H9 (cell line): Measurements from ENCODE around the gene OR2AK2. TPM values are rescaled to one million over a fixed set of nuclear protein-coding genes. Genes with fewer than 3 reads are reported as not detected.

Experiments used
- DNase-seq: peaks from one replicate; pipeline ENCODE4 v3.0.0-alpha.2; 2017
- H2AFZ ChIP-seq: one replicate; pipeline ENCODE4 v1.6.1; 2013; ENCODE audit warnings: mild to moderate bottlenecking, low read length, control low read depth, moderate library complexity
- H2AK5ac ChIP-seq: 2 replicates; pipeline ENCODE4 v1.6.1; 2013; ENCODE audit warnings: low read length, control low read depth, mixed read lengths; ENCODE audit not compliant: insufficient read length
- H2BK120ac ChIP-seq: one replicate; pipeline ENCODE4 v1.6.1; 2013; ENCODE audit warnings: low read depth, mild to moderate bottlenecking, low read length, control low read depth, inconsistent platforms; ENCODE audit not compliant: poor library complexity, severe bottlenecking
- H2BK12ac ChIP-seq: 2 replicates; pipeline ENCODE4 v1.6.1; 2013; ENCODE audit warnings: low read length, control low read depth, mixed read lengths, low read depth; ENCODE audit not compliant: insufficient read length
- H2BK15ac ChIP-seq: 2 replicates; pipeline ENCODE4 v1.6.1; 2013; ENCODE audit warnings: low read depth, low read length, control low read depth
- H2BK20ac ChIP-seq: one replicate; pipeline ENCODE4 v1.6.1; 2013; ENCODE audit warnings: low read depth, mild to moderate bottlenecking, low read length, control low read depth, inconsistent platforms; ENCODE audit not compliant: poor library complexity, severe bottlenecking
- H2BK5ac ChIP-seq: 2 replicates; pipeline ENCODE4 v1.6.1; 2013; ENCODE audit warnings: low read length, control low read depth, mixed read lengths; ENCODE audit not compliant: insufficient read length
- H3K14ac ChIP-seq: 2 replicates; pipeline ENCODE4 v1.6.1; 2013; ENCODE audit warnings: low read length, control low read depth; ENCODE audit not compliant: insufficient read depth
- H3K18ac ChIP-seq: 2 replicates; pipeline ENCODE4 v1.6.1; 2013; ENCODE audit warnings: low read depth, mild to moderate bottlenecking, mixed read lengths, low read length, control low read depth; ENCODE audit not compliant: insufficient read length
- H3K23ac ChIP-seq: 2 replicates; pipeline ENCODE4 v1.6.1; 2013; ENCODE audit warnings: low read length, control low read depth, mixed read lengths, low read depth; ENCODE audit not compliant: insufficient read length
- H3K23me2 ChIP-seq: 2 replicates; pipeline ENCODE4 v1.6.1; 2013; ENCODE audit warnings: low read depth, mild to moderate bottlenecking, mixed read lengths, low read length, control low read depth; ENCODE audit not compliant: insufficient read length, poor library complexity, severe bottlenecking
- H3K27ac ChIP-seq: 2 replicates; pipeline ENCODE4 v1.5.1; 2013; ENCODE audit warnings: low read length, control low read depth, mixed read lengths, low read depth; ENCODE audit not compliant: insufficient read length
- H3K27me3 ChIP-seq: 2 replicates; pipeline ENCODE4 v1.6.1; 2013; ENCODE audit warnings: low read length, control low read depth, inconsistent platforms; ENCODE audit not compliant: insufficient read depth
- H3K4ac ChIP-seq: 2 replicates; pipeline ENCODE4 v1.6.1; 2013; ENCODE audit warnings: low read depth, mild to moderate bottlenecking, control low read depth, inconsistent platforms, low read length, moderate library complexity
- H3K4me1 ChIP-seq: 2 replicates; pipeline ENCODE4 v1.6.1; 2013; ENCODE audit warnings: low read length, control low read depth, inconsistent platforms; ENCODE audit not compliant: insufficient read depth
- H3K4me2 ChIP-seq: 2 replicates; pipeline ENCODE4 v1.6.1; 2013; ENCODE audit warnings: low read length, control low read depth, mixed read lengths; ENCODE audit not compliant: insufficient read length, insufficient read depth
- H3K56ac ChIP-seq: 2 replicates; pipeline ENCODE4 v1.6.1; 2013; ENCODE audit warnings: low read depth, mild to moderate bottlenecking, mixed read lengths, low read length, control low read depth; ENCODE audit not compliant: insufficient read length
- H3K79me1 ChIP-seq: 2 replicates; pipeline ENCODE4 v1.6.1; 2013; ENCODE audit warnings: low read depth, mild to moderate bottlenecking, moderate library complexity, low read length, control low read depth, inconsistent platforms; ENCODE audit not compliant: insufficient read depth, poor library complexity, severe bottlenecking
- H3K79me2 ChIP-seq: 2 replicates; pipeline ENCODE4 v1.6.1; 2013; ENCODE audit warnings: low read length, control low read depth, inconsistent platforms; ENCODE audit not compliant: insufficient read depth
- H3K9ac ChIP-seq: 2 replicates; pipeline ENCODE4 v1.6.1; 2013; ENCODE audit warnings: low read length, control low read depth, mixed read lengths; ENCODE audit not compliant: insufficient read length; ENCODE audit errors: extremely low read depth
- H3K9me3 ChIP-seq: one replicate; pipeline ENCODE4 v1.6.1; 2013; ENCODE audit warnings: low read depth, low read length, inconsistent platforms; ENCODE audit not compliant: control insufficient read depth
- H3T11ph ChIP-seq: one replicate; pipeline ENCODE4 v1.6.1; 2013; ENCODE audit warnings: mild to moderate bottlenecking, low read length, control low read depth, inconsistent platforms
- H4K20me1 ChIP-seq: one replicate; pipeline ENCODE4 v1.6.1; 2013; ENCODE audit not compliant: control insufficient read depth, insufficient read length, insufficient read depth
- H4K5ac ChIP-seq: 2 replicates; pipeline ENCODE4 v1.6.1; 2013; ENCODE audit warnings: low read depth, mild to moderate bottlenecking, mixed read lengths, low read length, control low read depth; ENCODE audit not compliant: insufficient read length
- H4K8ac ChIP-seq: replicated peaks from 2 replicates; pipeline ENCODE4 v1.6.1; 2013; ENCODE audit warnings: low read length, control low read depth, mixed read lengths, low read depth; ENCODE audit not compliant: insufficient read length
- H4K91ac ChIP-seq: 2 replicates; pipeline ENCODE4 v1.6.1; 2013; ENCODE audit warnings: low read depth, mild to moderate bottlenecking, moderate library complexity, mixed read lengths, low read length, control low read depth; ENCODE audit not compliant: insufficient read length
- H3K27ac Mint-ChIP-seq, 3 experiments: 2 replicates in 2 of 3; 3 replicates in 1 of 3; pipeline ENCODE4 v1.8.0; 2020 to 2021; ENCODE audit warnings: mixed read lengths in 3 of 3, mild to moderate bottlenecking in 1 of 3, moderate library complexity in 1 of 3
- H3K27me3 Mint-ChIP-seq: 2 replicates; pipeline ENCODE4 v1.8.0; 2021; ENCODE audit warnings: low read depth, mild to moderate bottlenecking, moderate library complexity, mixed read lengths
- H3K36me3 Mint-ChIP-seq, 3 experiments: 2 replicates in 2 of 3; 3 replicates in 1 of 3; pipeline ENCODE4 v1.8.0; 2020 to 2021; ENCODE audit warnings: low read depth in 3 of 3, mixed read lengths in 3 of 3; ENCODE audit not compliant: insufficient read depth in 1 of 3
- H3K4me1 Mint-ChIP-seq, 2 experiments: 2 replicates each; pipeline ENCODE4 v1.8.0; 2020; ENCODE audit warnings: mixed read lengths in 2 of 2
- H3K4me3 Mint-ChIP-seq, 2 experiments: 2 replicates in 1 of 2; 3 replicates in 1 of 2; pipeline ENCODE4 v1.8.0; 2020 to 2021; ENCODE audit warnings: mild to moderate bottlenecking in 2 of 2, mixed read lengths in 2 of 2, moderate library complexity in 1 of 2
- H3K9me3 Mint-ChIP-seq, 2 experiments: 2 replicates in 1 of 2; 3 replicates in 1 of 2; pipeline ENCODE4 v1.8.0; 2020; ENCODE audit warnings: mild to moderate bottlenecking in 2 of 2, mixed read lengths in 2 of 2, moderate library complexity in 1 of 2
- WGBS: extraction: QIAGEN DNeasy Blood & Tissue Kit; methylation state at CpG from one replicate; pipeline ENCODE4 v1.1.7; 2013; ENCODE audit warnings: missing lambda C conversion rate, low lambda C conversion rate, mixed read lengths; ENCODE audit not compliant: insufficient read length; ENCODE audit errors: extremely low coverage; 5-methylcytosine and 5-hydroxymethylcytosine counted together
- long read RNA-seq: library from polyadenylated mRNA; unstranded; transcript quantifications from one replicate; pipeline ENCODE4 v2.0.0, GENCODE V29; 2020
- total RNA-seq: library from RNA; stranded (reverse); gene quantifications from 2 replicates; pipeline ENCODE4 v1.2.1, GENCODE V29; 2021
- TF ChIP-seq, protein P1 (sequence below): fragments of 200-600 bp; sonication (generic); conservative IDR thresholded peaks from 3 replicates; pipeline ENCODE4 v1.8.0; 2021; ENCODE audit warnings: antibody characterized with exemption, mild to moderate bottlenecking

Gene OR2AK2, protein sequence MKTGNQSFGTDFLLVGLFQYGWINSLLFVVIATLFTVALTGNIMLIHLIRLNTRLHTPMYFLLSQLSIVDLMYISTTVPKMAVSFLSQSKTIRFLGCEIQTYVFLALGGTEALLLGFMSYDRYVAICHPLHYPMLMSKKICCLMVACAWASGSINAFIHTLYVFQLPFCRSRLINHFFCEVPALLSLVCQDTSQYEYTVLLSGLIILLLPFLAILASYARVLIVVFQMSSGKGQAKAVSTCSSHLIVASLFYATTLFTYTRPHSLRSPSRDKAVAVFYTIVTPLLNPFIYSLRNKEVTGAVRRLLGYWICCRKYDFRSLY
- total RNA-seq = not detected in 2 replicates
- long read RNA-seq = 0 reads

DNA sequence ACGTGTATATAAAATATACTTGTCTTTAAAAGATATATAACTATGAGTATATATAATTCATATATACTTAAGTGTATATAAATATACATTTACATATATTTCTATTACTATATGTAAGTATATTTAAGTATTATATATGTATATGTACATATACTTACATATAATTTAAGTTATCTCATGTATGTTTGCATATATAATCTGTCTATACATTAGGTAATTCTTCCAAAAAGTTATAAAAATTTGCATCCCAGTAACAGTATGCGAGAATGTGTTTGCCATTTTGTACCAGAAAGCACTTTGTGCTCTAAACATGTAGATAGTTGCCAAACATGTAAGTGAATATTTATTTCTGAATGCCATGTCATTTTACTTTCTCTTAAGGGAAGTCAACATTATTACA lies at the start of gene OR2AK2:
OR2AK2 (plus strand) TSS at position 301 of the 400 bp plus-strand sequence. CDS start 144 bp downstream, outside the sequence.
- Histone ChIP-seq H3T11ph (no peak within 1 kb of the TSS), H4K8ac (no peak within 1 kb of the TSS), H3K79me1 (no peaks in the 10 kb centered on the region), H3K27me3 (no peaks in the 10 kb centered on the region), H2BK120ac (no peak within 1 kb of the TSS), H2BK15ac (no peak within 1 kb of the TSS), H2BK20ac (no peak within 1 kb of the TSS), H4K20me1 (no peaks in the 10 kb centered on the region), H3K9ac (no peak within 1 kb of the TSS), H3K79me2 (no peaks in the 10 kb centered on the region), H3K4me2 (no peak within 1 kb of the TSS), H3K4ac (no peak within 1 kb of the TSS), H3K18ac (no peak within 1 kb of the TSS), H2AFZ (no peak within 1 kb of the TSS), H2BK12ac (no peak within 1 kb of the TSS), H3K14ac (no peak within 1 kb of the TSS), H2AK5ac (no peak within 1 kb of the TSS), H4K5ac (no peak within 1 kb of the TSS), H3K27ac (no peak within 1 kb of the TSS), H3K23ac (no peak within 1 kb of the TSS), H4K91ac (no peak within 1 kb of the TSS), H3K56ac (no peak within 1 kb of the TSS), H3K4me1 (no peaks in the 10 kb centered on the region), H3K9me3 (peaks cover 59% of the 10 kb centered on the region), H3K23me2 (no peaks in the 10 kb centered on the region), H2BK5ac (no peak within 1 kb of the TSS)
- no peaks in the 10 kb centered on the region for H3K4me1 Mint-ChIP-seq
- no peak within 1 kb of the TSS for H3K27ac Mint-ChIP-seq
- DNase-seq = no peak
- peaks cover 78% of the 10 kb centered on the region in 2 experiments for H3K9me3 Mint-ChIP-seq
- peaks cover 0 to 15% (median 5%) of the 10 kb centered on the region in 3 experiments; a peak in 3 of 7 replicates for H3K36me3 Mint-ChIP-seq
- no CpG with 5 or more reads among the region's 2 CpGs for WGBS
- no peaks in the 10 kb centered on the region for H3K27me3 Mint-ChIP-seq
- H3K4me3 Mint-ChIP-seq = no peak within 1 kb of the TSS
- TF ChIP-seq, protein P1, sequence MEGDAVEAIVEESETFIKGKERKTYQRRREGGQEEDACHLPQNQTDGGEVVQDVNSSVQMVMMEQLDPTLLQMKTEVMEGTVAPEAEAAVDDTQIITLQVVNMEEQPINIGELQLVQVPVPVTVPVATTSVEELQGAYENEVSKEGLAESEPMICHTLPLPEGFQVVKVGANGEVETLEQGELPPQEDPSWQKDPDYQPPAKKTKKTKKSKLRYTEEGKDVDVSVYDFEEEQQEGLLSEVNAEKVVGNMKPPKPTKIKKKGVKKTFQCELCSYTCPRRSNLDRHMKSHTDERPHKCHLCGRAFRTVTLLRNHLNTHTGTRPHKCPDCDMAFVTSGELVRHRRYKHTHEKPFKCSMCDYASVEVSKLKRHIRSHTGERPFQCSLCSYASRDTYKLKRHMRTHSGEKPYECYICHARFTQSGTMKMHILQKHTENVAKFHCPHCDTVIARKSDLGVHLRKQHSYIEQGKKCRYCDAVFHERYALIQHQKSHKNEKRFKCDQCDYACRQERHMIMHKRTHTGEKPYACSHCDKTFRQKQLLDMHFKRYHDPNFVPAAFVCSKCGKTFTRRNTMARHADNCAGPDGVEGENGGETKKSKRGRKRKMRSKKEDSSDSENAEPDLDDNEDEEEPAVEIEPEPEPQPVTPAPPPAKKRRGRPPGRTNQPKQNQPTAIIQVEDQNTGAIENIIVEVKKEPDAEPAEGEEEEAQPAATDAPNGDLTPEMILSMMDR = no peak
